Uterus (tissue), 4 donors: Measurements from ENCODE around the gene FOXN3. TPM values are rescaled to one million over a fixed set of nuclear protein-coding genes. Genes with fewer than 3 reads are reported as not detected.

Experiments
- DNase-seq, 2 donors: peaks; one replicate each; pipeline ENCODE4 v3.0.0-alpha.2; 2019 to 2020
- H3K27ac ChIP-seq, 2 donors: fragments of 200-600 bp; sonication (generic); 1 replicate in 1 of 2; 2 replicates in 1 of 2; pipeline ENCODE4 v1.5.1; 2016 to 2018
- H3K27me3 ChIP-seq, 2 donors: fragments of 200-600 bp; sonication (generic); one replicate each; pipeline ENCODE4 v1.5.1; 2018 to 2019; ENCODE audit warnings: control low read depth in 1 of 2
- H3K36me3 ChIP-seq, 2 donors: fragments of 200-600 bp; sonication (generic); one replicate each; pipeline ENCODE4 v1.5.1; 2019; ENCODE audit warnings: control low read depth in 1 of 2
- H3K4me1 ChIP-seq, 2 donors: fragments of 200-600 bp; sonication (generic); one replicate each; pipeline ENCODE4 v1.5.1; 2018 to 2019; ENCODE audit warnings: control low read depth in 1 of 2
- H3K4me3 ChIP-seq, 2 donors: fragments of 200-600 bp; sonication (generic); 1 replicate in 1 of 2; 2 replicates in 1 of 2; pipeline ENCODE4 v1.5.1; 2018 to 2019; ENCODE audit warnings: mild to moderate bottlenecking in 1 of 2
- H3K9me3 ChIP-seq, 2 donors: fragments of 200-600 bp; sonication (generic); one replicate each; pipeline ENCODE4 v1.5.1; 2019; ENCODE audit warnings: control low read depth in 1 of 2
- POLR2A ChIP-seq, 2 donors: fragments of 450-650 bp; IDR thresholded peaks; one replicate each; pipeline ENCODE4 v1.6.1; 2016; ENCODE audit warnings: antibody characterized with exemption in 2 of 2, mild to moderate bottlenecking in 1 of 2, moderate library complexity in 1 of 2
- intact Hi-C: fragments of 100-400 bp; cut with DNase I; formaldehyde crosslinking; loops from one replicate; pipeline ENCODE4 v1.15.1; 2023; ENCODE audit warnings: low total_unique reads
- total RNA-seq, 4 donors: library from RNA; depleted of rRNA in 3 of 4; stranded (reverse); fragments of >200 nt in 3 of 4; gene quantifications; one replicate each; pipeline versions ENCODE4 v1.1.0 to v1.2.4, GENCODE V29; 2014 to 2023
- TF ChIP-seq, protein P1 (sequence below), 4 experiments: fragments of 200-600 bp in 2 of 4; fragments of 450-650 bp in 2 of 4; sonication (generic) in 2 of 4; IDR thresholded peaks; one replicate each; pipeline ENCODE4 v1.5.1; 2016 to 2019; ENCODE audit warnings: antibody characterized with exemption in 4 of 4, mild to moderate bottlenecking in 2 of 4, moderate library complexity in 1 of 4
- donor health status: DM: yes; HTN: yes; CAD: no.

Gene FOXN3
- total RNA-seq, 4 donors from 2014 or later, result 37.7 to 103 (median 74.9) TPM

- Histone ChIP-seq H3K4me3 (no peak overlapping the region), H3K4me1 (peaks cover 0 to 5% of the 10 kb centered on the region in 2 donors), H3K27me3 (no peaks in the 10 kb centered on the region), H3K36me3 (no peaks in the 10 kb centered on the region), H3K9me3 (no peaks in the 10 kb centered on the region), H3K27ac (no peak overlapping the region)
- DNase-seq, result no peak
- intact Hi-C loops, result no loop called here
- TF ChIP-seq, protein P1, sequence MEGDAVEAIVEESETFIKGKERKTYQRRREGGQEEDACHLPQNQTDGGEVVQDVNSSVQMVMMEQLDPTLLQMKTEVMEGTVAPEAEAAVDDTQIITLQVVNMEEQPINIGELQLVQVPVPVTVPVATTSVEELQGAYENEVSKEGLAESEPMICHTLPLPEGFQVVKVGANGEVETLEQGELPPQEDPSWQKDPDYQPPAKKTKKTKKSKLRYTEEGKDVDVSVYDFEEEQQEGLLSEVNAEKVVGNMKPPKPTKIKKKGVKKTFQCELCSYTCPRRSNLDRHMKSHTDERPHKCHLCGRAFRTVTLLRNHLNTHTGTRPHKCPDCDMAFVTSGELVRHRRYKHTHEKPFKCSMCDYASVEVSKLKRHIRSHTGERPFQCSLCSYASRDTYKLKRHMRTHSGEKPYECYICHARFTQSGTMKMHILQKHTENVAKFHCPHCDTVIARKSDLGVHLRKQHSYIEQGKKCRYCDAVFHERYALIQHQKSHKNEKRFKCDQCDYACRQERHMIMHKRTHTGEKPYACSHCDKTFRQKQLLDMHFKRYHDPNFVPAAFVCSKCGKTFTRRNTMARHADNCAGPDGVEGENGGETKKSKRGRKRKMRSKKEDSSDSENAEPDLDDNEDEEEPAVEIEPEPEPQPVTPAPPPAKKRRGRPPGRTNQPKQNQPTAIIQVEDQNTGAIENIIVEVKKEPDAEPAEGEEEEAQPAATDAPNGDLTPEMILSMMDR (IDR thresholded peaks at IDR 0.05), result no peak
- TF ChIP-seq POLR2A (IDR thresholded peaks at IDR 0.05), result no peak
These were observed 170.7 kb downstream of the FOXN3 start for GRCh38 chr14:89246290-89246689.

DNA sequence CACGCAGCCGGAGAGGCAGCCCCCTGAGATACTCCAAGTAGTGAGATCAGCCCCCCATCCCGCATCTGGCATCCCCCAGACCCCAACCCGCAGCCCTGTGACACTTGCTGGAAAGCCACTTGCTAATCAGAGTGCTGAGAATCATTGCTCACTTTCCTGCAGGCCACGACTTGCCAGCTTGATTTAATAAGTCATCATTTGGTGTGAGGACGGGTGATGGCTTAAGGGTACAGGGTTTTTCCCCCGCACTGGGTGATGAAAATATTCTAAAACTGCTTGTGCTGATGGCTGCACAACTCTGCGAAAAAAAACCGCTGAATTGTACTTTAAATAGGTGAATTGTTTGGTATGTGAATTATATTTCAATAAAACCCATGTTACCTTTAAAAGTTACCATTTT, 171.2 kb downstream of the FOXN3 start:
- H3K9me3 ChIP-seq, result no peaks in the 10 kb centered on the region
- H3K4me1 ChIP-seq, result peaks cover 0 to 5% of the 10 kb centered on the region in 2 donors
- no peak for DNase-seq
- no peak overlapping the region for H3K4me3 ChIP-seq
- no peak overlapping the region for H3K27ac ChIP-seq
- no peaks in the 10 kb centered on the region for H3K36me3 ChIP-seq
- no peaks in the 10 kb centered on the region for H3K27me3 ChIP-seq
- TF ChIP-seq, protein P1 (IDR thresholded peaks at IDR 0.05), result no peak
- TF ChIP-seq POLR2A (IDR thresholded peaks at IDR 0.05), result no peak
- intact Hi-C loops, result no loop called here

DNA sequence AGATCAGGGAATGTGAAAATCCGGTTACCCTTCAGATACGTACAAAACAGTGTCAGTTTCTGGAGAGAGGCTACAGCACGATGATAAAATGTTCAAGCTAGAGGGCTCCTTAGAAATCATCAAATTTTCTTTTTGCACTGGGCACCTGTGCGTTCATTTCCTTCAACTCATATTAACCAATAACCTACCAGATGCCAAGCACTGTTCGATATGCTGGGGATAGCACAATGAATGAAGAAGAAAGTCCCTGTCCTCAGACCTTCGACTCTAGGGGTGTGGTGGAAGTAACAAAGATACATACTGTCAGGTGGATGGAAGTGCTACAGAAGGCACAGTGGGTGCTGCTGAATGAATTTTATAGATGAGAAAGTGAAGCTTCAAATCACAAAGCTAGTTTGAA, 172.3 kb downstream of the FOXN3 start:
- Histone ChIP-seq H3K4me1 (peaks cover 0 to 5% of the 10 kb centered on the region in 2 donors), H3K9me3 (no peaks in the 10 kb centered on the region), H3K36me3 (no peaks in the 10 kb centered on the region), H3K27me3 (no peaks in the 10 kb centered on the region), H3K27ac (no peak overlapping the region), H3K4me3 (no peak overlapping the region)
- TF ChIP-seq, protein P1 (IDR thresholded peaks at IDR 0.05), result no peak
- no peak for TF ChIP-seq POLR2A (IDR thresholded peaks at IDR 0.05)
- intact Hi-C loops, result no loop called here
- no peak for DNase-seq

- intact Hi-C loops, result no loop called here
These were observed 173.3 kb downstream of the FOXN3 start for GRCh38 chr14:89243741-89244140.

DNA sequence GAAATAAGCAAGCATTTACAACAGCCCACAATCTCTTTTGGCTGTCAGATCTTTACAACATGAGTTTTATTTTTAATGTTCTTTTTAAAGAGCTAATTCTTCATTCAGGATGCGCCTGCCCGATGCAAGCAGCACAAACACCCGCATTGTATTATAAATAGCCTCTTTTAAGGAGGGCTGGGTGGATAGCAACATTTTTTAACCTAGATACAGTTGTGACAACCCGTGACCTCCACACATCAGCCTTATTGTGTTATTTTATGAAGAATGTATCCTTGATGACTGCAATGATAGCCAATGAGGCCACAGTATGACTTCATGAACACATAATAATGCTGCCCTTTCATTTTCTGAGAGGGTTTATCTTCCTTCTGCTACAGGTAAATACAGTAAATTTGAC, 173.7 kb downstream of the FOXN3 start:
- Histone ChIP-seq H3K4me3 (no peak overlapping the region), H3K36me3 (no peaks in the 10 kb centered on the region), H3K9me3 (no peaks in the 10 kb centered on the region), H3K27ac (peak overlapping the region; percentile 18 to 64), H3K27me3 (no peaks in the 10 kb centered on the region), H3K4me1 (peaks cover 0 to 5% of the 10 kb centered on the region in 2 donors)
- no peak for DNase-seq
- intact Hi-C loops, result no loop called here
- TF ChIP-seq, protein P1 (IDR thresholded peaks at IDR 0.05), result no peak
- no peak for TF ChIP-seq POLR2A (IDR thresholded peaks at IDR 0.05)

More at GRCh38 chr14:89243741-89244140, 173.3 kb downstream of the FOXN3 start:
- H3K9me3 ChIP-seq, result no peaks in the 10 kb centered on the region
- DNase-seq, result no peak
- no peak overlapping the region for H3K4me3 ChIP-seq
- peaks cover 0 to 5% of the 10 kb centered on the region in 2 donors for H3K4me1 ChIP-seq
- TF ChIP-seq POLR2A (IDR thresholded peaks at IDR 0.05), result no peak
- TF ChIP-seq, protein P1 (IDR thresholded peaks at IDR 0.05), result no peak
- peak overlapping the region; percentile 18 to 64 for H3K27ac ChIP-seq
- no peaks in the 10 kb centered on the region for H3K36me3 ChIP-seq
- no peaks in the 10 kb centered on the region for H3K27me3 ChIP-seq
